HG03354 (cell line): ENCODE measurements around the gene RENBP.

Source experiments
- ATAC-seq: cut with Tn5 transposase; IDR thresholded peaks from one replicate; pipeline ENCODE4 v1.9.1; 2021; ENCODE audit warnings: mild to moderate bottlenecking; ENCODE audit not compliant: unreplicated experiment, poor library complexity, severe bottlenecking

Gene RENBP

DNA sequence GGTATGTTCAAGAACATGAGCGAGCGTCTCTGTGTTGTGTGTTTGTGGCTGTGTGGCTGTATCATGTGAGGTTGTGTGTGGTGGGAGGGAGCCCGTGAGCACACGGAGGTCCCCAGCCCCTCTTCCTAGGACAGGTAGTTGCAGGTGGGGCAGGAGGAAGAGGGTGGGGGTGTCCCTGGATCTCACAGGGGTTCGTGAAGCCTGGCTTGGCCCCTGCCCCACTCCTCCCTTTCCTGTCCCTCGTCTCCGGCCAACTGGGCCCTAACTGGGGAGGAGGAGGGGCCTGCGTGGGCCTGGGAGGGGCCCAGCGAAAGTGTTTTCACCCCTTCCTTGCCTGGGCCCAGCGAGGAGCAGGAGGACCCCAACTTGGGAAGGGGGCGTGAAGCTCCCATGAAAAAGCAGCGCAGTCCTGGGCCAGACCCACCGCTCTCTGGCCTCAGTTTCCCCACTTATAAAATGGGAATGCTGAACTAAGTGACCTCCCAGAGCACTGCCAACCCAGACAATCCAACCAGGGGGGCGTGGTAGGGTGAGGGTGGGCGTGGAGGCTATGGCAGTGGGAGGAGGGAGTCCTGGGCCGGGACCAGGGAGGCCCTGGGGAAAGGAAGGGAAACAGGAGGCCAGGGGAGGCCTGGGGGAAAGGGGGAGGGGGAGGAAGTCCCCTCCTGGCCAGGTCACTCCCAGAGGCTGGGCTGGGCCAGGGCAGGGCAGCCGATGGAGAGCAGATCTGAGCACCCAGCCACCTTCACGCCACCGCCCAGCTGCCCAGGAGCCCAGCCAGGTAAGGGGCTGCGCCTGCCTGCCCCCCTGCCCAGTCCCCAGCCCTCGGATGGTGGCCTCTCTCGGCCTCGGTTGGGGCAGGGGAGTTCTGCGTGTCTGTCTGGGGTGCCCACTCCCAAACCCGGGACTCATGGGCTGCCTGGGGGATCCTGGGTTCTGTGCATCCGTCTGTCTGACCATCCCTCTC, 40.2 kb downstream of the RENBP start, which contains the start of gene AVPR2:
Gene AVPR2 (plus strand): TSS at position 683 of the 967 bp plus-strand sequence. CDS start 473 bp downstream, outside the sequence.
- no peak for ATAC-seq

DNA sequence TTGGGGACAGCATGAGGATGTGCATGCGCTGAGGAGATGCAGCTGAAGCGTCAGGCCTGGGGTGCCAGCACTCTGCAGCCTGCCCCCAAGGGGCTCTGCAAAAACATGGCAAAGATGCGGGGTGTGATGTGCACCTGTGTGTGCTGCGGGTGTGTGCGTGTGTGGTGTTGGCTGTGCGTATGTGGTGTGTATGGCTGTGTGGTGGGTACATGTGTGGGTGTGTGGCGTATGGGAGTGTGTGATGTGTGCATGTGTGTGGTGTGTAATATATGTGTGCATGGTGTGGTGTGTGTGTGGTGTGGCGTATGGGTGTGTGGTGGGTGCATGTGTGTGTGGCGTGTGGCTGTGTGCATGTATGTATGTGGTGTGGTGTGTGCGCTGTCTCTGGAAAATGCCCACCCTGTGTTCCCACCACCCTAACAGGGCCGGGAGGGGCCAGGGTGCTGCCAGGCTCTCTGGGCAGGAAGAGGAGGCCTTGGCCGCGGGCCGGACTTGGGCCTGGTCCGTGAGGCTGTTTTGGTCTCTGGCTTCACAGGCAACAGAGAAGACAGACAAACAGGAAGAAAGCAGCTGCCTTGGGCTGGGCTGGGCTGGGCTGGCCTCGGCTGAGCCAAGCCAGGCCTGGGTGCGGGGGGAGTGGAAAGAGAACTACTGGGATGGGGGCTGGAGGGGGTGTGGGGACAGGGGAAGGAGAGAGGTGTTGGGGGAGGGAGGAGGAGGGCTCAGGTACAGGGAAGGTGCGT, 41.0 kb downstream of the RENBP start:
- no peak for ATAC-seq

DNA sequence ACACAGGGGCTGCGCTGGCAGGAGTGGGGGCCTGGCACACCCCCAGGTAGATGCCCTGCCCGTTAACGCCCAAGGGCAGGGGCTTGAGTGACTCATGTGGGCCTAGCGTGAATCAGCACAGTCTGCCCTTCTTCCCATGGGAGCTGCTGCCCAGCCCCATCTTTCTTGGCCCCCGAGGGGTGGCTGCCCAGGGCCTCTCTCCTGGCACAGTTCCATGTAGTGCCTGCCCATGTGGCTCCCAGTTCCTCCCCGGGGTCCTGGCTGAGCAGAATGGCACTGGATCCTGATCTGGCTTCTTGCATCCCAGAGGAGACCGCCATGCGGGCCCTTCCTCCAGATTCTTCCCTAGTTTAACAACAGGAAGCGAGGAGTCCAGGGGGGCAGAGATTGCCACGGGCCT, 42.1 kb downstream of the RENBP start:
- ATAC-seq, result no peak

DNA sequence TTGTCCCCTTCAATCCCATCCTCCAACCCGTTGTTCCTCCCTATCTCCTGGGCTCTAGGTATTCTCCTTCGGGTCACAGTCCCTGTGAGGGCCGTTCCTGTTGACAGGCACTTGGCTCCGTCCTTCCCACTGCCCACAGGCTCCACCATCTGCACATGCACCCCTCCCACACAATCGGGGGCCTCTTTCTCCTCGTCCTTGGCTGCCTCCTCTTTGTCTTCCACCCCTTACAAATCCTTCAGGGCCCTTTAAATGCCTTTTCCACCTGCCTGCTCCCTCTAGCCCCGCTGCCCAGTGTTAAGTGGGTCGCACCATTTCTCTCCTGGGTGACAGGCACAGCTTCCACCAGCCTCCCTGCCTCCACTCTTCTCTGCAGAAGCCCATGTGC, 42.7 kb downstream of the RENBP start:
- ATAC-seq, result no peak

DNA sequence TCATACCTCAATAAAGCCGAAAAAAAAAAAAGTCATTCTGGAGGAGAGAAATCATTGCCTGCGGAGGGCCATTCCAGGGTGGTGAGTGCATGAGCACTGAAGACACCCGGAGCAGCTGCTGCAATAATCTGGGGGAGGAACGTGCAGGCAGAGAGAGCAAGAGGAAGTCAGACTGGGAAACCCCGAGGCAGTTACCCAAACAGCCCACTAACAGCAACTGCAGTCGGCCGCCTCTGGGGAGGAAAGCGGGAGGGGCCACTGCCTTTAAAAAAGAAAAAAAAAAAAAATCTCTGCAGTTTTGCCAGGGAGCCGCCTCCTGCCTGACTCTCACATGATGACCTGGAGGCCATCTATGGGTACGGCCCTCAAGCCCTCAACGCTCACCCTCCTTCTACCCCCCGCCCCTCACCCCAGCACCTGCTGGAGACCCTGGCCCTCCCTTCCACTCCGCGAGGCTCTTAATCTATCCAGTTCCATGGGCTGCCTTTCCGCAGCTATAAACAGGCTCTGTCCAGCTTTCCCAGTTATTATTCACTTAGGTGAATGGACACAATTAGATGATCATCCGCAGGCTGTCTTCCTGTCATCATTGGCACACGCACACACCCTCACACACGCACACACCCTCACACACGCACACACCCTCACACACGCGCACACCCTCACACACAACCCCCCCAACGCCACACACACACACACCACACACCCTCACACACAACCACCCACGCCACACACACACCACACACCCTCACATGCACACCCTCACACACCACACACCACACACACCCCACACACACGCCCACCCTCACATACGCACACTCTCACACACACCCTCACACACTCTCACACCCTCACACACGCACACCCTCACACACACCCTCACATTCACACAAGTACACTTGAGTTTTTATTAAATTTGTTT, 43.4 kb downstream of the RENBP start:
- peak; percentile 78 for ATAC-seq

DNA sequence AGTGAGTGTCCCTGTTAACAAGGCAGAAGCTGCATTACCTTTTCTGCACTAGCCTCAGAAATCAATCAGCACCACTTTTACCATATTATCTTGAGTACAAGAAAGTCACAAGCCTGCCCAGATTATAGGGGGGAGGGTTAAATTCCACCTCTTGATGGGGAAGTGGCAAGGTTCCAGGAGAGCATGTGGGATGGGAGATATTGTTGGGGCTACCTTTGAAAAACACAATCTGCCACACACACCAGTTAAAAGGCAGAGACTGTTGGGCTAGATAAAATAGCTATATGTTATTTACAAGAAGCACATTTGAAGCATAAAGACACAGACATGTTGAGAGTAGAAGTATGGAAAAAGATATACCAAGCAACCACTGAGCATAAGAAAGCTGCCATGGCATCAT, 46.5 kb downstream of the RENBP start:
- no peak for ATAC-seq

DNA sequence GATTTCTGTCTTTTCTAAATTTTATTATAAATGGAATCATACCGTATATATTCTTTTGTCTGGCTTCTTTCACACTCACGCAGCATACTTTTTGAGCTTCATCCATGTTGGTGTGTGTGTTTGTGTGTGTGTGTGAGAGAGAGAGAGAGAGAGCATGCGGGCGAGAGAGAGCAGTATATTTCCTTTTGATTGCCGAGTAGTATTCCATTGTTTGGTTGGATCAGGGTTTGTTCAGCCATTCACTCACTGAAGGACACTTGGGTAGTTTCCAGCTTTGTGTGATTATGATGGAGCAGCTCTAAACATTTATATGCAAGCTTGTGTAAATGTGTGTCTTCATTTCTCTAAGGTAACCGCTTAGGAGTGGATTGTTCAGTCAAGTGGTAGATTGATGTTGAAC, 55.3 kb downstream of the RENBP start:
- ATAC-seq, result no peak

DNA sequence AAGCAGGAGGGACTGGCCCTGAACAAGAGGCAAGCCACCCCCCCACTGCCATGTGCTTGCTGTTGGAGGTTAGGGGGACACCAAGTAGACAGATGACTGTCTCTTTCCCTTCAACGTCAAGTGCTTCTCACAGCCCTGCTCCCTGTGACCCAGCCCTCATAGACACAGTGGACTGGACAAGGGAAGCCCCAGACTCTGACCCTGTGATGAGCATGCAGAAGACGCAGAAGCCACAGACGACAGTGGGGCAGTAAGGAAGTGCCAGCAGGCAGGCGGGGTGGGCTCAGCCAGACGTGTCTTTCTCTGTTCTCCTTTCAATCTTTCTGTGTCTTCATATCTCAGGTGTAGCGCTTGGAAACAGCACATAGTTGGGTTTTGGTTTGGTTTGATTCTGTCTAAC, 56.1 kb downstream of the RENBP start:
- ATAC-seq, result no peak

DNA sequence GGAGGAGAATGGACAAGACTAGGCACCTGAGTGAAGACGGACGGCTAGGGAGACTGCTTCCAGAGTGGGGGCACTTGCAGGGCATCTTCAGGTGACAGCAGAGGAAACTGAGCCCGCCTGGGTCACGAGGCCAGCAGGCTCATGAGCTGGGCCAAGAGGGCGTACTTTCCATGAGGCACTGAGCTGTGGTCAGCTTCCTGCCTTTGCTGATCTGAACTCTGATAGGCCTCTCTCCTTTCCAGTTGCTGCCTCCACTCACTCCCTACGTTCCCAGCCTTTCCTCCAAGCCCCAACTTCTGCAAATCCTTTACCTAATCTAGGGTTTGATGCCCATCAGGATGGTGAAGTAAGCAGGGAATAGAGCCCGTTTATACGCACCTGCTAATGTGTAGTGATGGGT, 57.1 kb downstream of the RENBP start:
- no peak for ATAC-seq

DNA sequence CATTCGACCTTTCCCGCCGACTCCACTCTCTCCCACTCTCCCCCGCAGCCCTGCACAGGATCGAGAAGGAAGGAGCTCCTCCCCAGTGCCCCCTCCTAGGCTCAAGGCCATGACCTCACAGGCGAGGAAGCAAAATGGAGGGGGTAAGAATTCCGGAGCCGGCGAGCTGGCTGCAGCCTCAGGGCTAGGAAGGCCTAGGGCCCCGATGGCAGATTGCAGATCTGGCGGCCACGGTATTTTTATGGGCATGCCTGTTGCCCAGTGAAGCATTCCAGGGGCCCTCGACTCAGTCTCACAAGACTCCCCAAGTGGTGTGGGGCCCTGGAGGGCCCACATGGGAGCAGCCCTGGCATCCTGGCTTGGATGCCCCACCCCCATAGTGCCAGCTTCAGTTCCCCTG, 57.5 kb downstream of the RENBP start:
- no peak for ATAC-seq

DNA sequence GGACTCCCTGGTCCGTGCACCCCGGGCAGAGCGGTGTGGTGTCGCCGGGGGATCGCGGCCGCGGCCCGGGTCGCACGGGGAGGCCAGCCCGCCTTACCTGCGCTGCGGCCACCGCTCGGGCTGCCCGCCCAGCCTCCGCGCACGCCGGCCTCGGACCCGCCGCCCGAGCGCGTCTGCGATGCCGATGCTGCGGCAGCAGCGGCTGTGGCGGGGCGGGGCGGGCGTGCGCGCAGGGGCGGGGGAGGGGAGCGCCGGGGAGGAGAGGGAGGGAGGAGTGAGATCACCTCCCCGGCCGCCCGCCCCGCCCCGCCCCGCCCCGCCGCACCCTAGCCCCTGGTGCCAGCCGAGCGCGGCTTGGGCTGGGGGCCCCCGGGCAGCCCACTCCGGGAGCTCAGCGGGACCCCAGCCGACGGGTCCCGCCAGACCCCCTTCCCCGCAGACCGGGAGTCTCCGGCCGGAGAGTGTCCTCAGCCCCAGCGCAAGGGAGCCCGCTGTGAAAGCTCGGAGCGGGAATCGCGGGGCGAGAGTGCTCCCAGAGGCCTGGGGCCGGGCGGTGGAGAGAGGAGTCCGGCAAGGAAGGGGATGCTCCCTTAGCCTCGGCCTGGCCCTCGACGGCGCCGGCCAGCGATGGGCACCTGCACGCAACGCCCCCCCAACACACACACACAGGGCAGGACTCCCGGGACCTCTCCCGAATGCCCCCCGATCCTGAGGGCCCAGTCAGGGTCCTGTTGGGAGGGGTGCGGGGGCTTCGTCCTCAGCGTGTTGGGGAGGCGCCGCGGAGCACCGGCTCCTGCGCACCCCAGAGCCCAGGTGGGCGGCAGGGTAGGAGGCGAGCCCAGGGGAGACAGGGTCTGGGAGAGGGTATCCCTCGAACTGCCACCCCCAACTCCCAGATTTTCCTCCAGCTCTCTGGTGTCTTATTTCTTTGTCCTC, 58.2 kb downstream of the RENBP start, which contains the start of gene L1CAM:
Gene L1CAM (minus strand): TSS at position 206 of the 936 bp plus-strand sequence. CDS start 10,337 bp downstream, outside the sequence.
- no peak for ATAC-seq
